ENCODE data around the gene PPM1K. TPM values are rescaled to one million over a fixed set of nuclear protein-coding genes. Genes with fewer than 3 reads are reported as not detected.

Gene PPM1K
- 5.1 and 10.4 TPM in 2 replicates for total RNA-seq

GRCh38 chr4:88284439-88285234 lies at the start of gene PPM1K:
Gene PPM1K, minus strand, starts transcription at chr4:88284561. Its CDS starts 5,978 bp downstream, at chr4:88278583.

Other genes starting within 250 kb of the PPM1K start
- gene ABCG2, start 125.9 kb downstream of the PPM1K start, total RNA-seq: under 0.01 and 0.96 TPM in 2 replicates
- gene HERC6, start 94.3 kb upstream of the PPM1K start, total RNA-seq: 0.43 and 13.0 TPM in 2 replicates
- gene HERC5, start 172.6 kb upstream of the PPM1K start, total RNA-seq: 2.2 TPM in 1 of 2 replicates, not detected in the other
- 58.1 and 81.6 TPM in 2 replicates for gene PYURF, start 239.2 kb upstream of the PPM1K start, total RNA-seq